Sigmoid colon (tissue), 7 donors: ENCODE results near the gene EP400. TPM values are rescaled to one million over a fixed set of nuclear protein-coding genes. Genes with fewer than 3 reads are reported as not detected.
"Not testable (repeated sequence)": the region's sequence is repeated elsewhere in the genome, so short reads cannot be mapped to it uniquely, and the experiment has no call there.

Source experiments
- DNase-seq: peaks from one replicate; pipeline ENCODE4 v3.0.0-alpha.2; 2019
- H3K27ac ChIP-seq, 4 donors: fragments of 200-600 bp; sonication (generic); one replicate each; pipeline ENCODE4 v1.5.1; 2016 to 2019; ENCODE audit warnings: mild to moderate bottlenecking in 1 of 4
- H3K27me3 ChIP-seq, 3 donors: fragments of 200-600 bp; sonication (generic); one replicate each; pipeline ENCODE4 v1.5.1; 2019; ENCODE audit warnings: mild to moderate bottlenecking in 1 of 3
- H3K36me3 ChIP-seq, 4 donors: fragments of 200-600 bp; sonication (generic); one replicate each; pipeline ENCODE4 v1.5.1; 2016 to 2019
- H3K4me1 ChIP-seq, 4 donors: fragments of 200-600 bp; sonication (generic); one replicate each; pipeline ENCODE4 v1.5.1; 2017 to 2019
- H3K4me3 ChIP-seq, 4 donors: fragments of 200-600 bp; sonication (generic); one replicate each; pipeline ENCODE4 v1.5.1; 2017 to 2019; ENCODE audit warnings: mild to moderate bottlenecking in 2 of 4, moderate library complexity in 1 of 4
- H3K9me3 ChIP-seq, 4 donors: fragments of 200-600 bp in 3 of 4; sonication (generic) in 3 of 4; one replicate each; pipeline versions ENCODE4 v1.5.1 to v1.6.1; 2013 to 2019
- EP300 ChIP-seq, 4 donors: sonication (generic); formaldehyde crosslinking; IDR thresholded peaks; one replicate each; pipeline ENCODE4 v1.6.1; 2017; ENCODE audit warnings: antibody characterized with exemption in 4 of 4
- POLR2A ChIP-seq, 2 donors: fragments of 450-650 bp; IDR thresholded peaks; one replicate each; pipeline ENCODE4 v1.6.1; 2016; ENCODE audit warnings: antibody characterized with exemption in 2 of 2, mild to moderate bottlenecking in 2 of 2, moderate library complexity in 2 of 2
- POLR2AphosphoS5 ChIP-seq, 4 donors: sonication (generic); formaldehyde crosslinking; IDR thresholded peaks; one replicate each; pipeline ENCODE4 v1.6.1; 2017; ENCODE audit warnings: antibody characterized with exemption in 4 of 4
- WGBS, 2 donors: extraction: QIAGEN DNeasy Blood & Tissue Kit; methylation state at CpG; one replicate each; pipeline ENCODE4 v1.1.7; 2013; 5-methylcytosine and 5-hydroxymethylcytosine counted together
- intact Hi-C: fragments of 100-400 bp; cut with DNase I; formaldehyde crosslinking; loops from one replicate; pipeline ENCODE4 v1.15.1; 2023
- polyA plus RNA-seq, 3 donors: library from polyadenylated mRNA; stranded (reverse); fragments of 200-250 nt; gene quantifications; one replicate each; pipeline ENCODE4 v1.2.3, GENCODE V29; 2013
- total RNA-seq, 4 donors: library from RNA; depleted of rRNA; stranded (reverse); fragments of >200 nt; gene quantifications; one replicate each; pipeline ENCODE4 v1.1.0, GENCODE V29; 2016
- TF ChIP-seq, protein P1 (sequence below), 4 experiments: fragments of 450-650 bp in 3 of 4; fragments of 200-600 bp in 1 of 4; IDR thresholded peaks; one replicate each; pipeline ENCODE4 v1.5.1; 2016 to 2019; ENCODE audit warnings: antibody characterized with exemption in 4 of 4, mild to moderate bottlenecking in 3 of 4, moderate library complexity in 2 of 4
- donor health status: healthy with polysubstance abuse.
- donor health status: Bipolar disorder and iron deficiency.
- donor health status: healthy.

The EP400 gene
- total and polyA plus RNA-seq, 7 donors: 3.2 to 35.7 (median 14.6) TPM

- Histone ChIP-seq H3K4me3 (no peak overlapping the region), H3K36me3 (peaks cover 7 to 76% (median 24%) of the 10 kb centered on the region in 4 donors), H3K9me3 (no peaks in the 10 kb centered on the region), H3K27me3 (no peaks in the 10 kb centered on the region), H3K4me1 (peaks cover 0 to 17% (median 8%) of the 10 kb centered on the region in 4 donors), H3K27ac (no peak overlapping the region)
- no peak for TF ChIP-seq POLR2AphosphoS5 (IDR thresholded peaks at IDR 0.05)
- TF ChIP-seq, protein P1, sequence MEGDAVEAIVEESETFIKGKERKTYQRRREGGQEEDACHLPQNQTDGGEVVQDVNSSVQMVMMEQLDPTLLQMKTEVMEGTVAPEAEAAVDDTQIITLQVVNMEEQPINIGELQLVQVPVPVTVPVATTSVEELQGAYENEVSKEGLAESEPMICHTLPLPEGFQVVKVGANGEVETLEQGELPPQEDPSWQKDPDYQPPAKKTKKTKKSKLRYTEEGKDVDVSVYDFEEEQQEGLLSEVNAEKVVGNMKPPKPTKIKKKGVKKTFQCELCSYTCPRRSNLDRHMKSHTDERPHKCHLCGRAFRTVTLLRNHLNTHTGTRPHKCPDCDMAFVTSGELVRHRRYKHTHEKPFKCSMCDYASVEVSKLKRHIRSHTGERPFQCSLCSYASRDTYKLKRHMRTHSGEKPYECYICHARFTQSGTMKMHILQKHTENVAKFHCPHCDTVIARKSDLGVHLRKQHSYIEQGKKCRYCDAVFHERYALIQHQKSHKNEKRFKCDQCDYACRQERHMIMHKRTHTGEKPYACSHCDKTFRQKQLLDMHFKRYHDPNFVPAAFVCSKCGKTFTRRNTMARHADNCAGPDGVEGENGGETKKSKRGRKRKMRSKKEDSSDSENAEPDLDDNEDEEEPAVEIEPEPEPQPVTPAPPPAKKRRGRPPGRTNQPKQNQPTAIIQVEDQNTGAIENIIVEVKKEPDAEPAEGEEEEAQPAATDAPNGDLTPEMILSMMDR (IDR thresholded peaks at IDR 0.05): no peak
- no peak for TF ChIP-seq POLR2A (IDR thresholded peaks at IDR 0.05)
- no peak for TF ChIP-seq EP300 (IDR thresholded peaks at IDR 0.05)
- WGBS, 2 donors: 93% methylated on average over 17 of the region's 17 CpGs
- no peak for DNase-seq
- intact Hi-C loops: no loop called here
Measured at GRCh38 chr12:132043770-132044467, 94.2 kb downstream of the EP400 start.

- Histone ChIP-seq H3K27me3 (no peaks in the 10 kb centered on the region), H3K27ac (no peak overlapping the region), H3K9me3 (no peaks in the 10 kb centered on the region), H3K36me3 (peaks cover 7 to 76% (median 22%) of the 10 kb centered on the region in 4 donors), H3K4me3 (no peak overlapping the region), H3K4me1 (peaks cover 0 to 17% (median 8%) of the 10 kb centered on the region in 4 donors)
- TF ChIP-seq, protein P1 (IDR thresholded peaks at IDR 0.05): no peak
- TF ChIP-seq POLR2AphosphoS5 (IDR thresholded peaks at IDR 0.05): no peak
- TF ChIP-seq POLR2A (IDR thresholded peaks at IDR 0.05): no peak
- TF ChIP-seq EP300 (IDR thresholded peaks at IDR 0.05): no peak
- DNase-seq: no peak
- intact Hi-C loops: no loop called here
- 96% methylated on average over 29 of the region's 29 CpGs for WGBS, 2 donors
Measured at GRCh38 chr12:132044661-132045412, 95.1 kb downstream of the EP400 start.

- no peak for TF ChIP-seq POLR2AphosphoS5 (IDR thresholded peaks at IDR 0.05)
- TF ChIP-seq, protein P1 (IDR thresholded peaks at IDR 0.05): no peak
- TF ChIP-seq EP300 (IDR thresholded peaks at IDR 0.05): no peak
- no peak for TF ChIP-seq POLR2A (IDR thresholded peaks at IDR 0.05)
- Histone ChIP-seq H3K4me1 (peaks cover 0 to 17% (median 8%) of the 10 kb centered on the region in 4 donors), H3K27me3 (no peaks in the 10 kb centered on the region), H3K27ac (peak overlapping the region in 3 of 4 donors; percentile 51 to 70 (median 67)), H3K36me3 (peaks cover 9 to 80% (median 24%) of the 10 kb centered on the region in 4 donors), H3K4me3 (no peak overlapping the region), H3K9me3 (no peaks in the 10 kb centered on the region)
- intact Hi-C loops: no loop called here
- 95 to 97% methylated on average over 16 of the region's 16 CpGs for WGBS, 2 donors
- no peak for DNase-seq
Measured at GRCh38 chr12:132045751-132046150, 96.0 kb downstream of the EP400 start.

- H3K27ac ChIP-seq: peak overlapping the region in 3 of 4 donors; percentile 51 to 70 (median 67)
- intact Hi-C loops: no loop called here
- H3K36me3 ChIP-seq: peaks cover 16 to 80% (median 26%) of the 10 kb centered on the region in 4 donors
- no peaks in the 10 kb centered on the region for H3K27me3 ChIP-seq
- H3K9me3 ChIP-seq: no peaks in the 10 kb centered on the region
- DNase-seq: peak; percentile 85
- 88% methylated on average over 11 of the region's 11 CpGs for WGBS, 2 donors
- TF ChIP-seq, protein P1 (IDR thresholded peaks at IDR 0.05): no peak
- TF ChIP-seq POLR2A (IDR thresholded peaks at IDR 0.05) (no peak), EP300 (IDR thresholded peaks at IDR 0.05) (peak in 1 of 4 donors; percentile 64), POLR2AphosphoS5 (IDR thresholded peaks at IDR 0.05) (peak; percentile 57 to 91 (median 90))
- H3K4me3 ChIP-seq: no peak overlapping the region
- peaks cover 0 to 17% (median 8%) of the 10 kb centered on the region in 4 donors for H3K4me1 ChIP-seq
Measured at GRCh38 chr12:132046561-132046960, 96.8 kb downstream of the EP400 start.

GRCh38 chr12:132047630-132048029 lies 97.9 kb downstream of the EP400 start:
- peaks cover 16 to 86% (median 29%) of the 10 kb centered on the region in 4 donors for H3K36me3 ChIP-seq
- intact Hi-C loops: not testable (repeated sequence)

More at GRCh38 chr12:132047630-132048029, 97.9 kb downstream of the EP400 start:
- peak overlapping the region in 2 of 4 donors; percentile 67 to 70 for H3K27ac ChIP-seq
- not testable (repeated sequence) for H3K27me3 ChIP-seq, DNase-seq, H3K4me3 ChIP-seq, H3K9me3 ChIP-seq
- WGBS, 2 donors: 79 to 94% methylated on average over 11 of the region's 11 CpGs
- H3K4me1 ChIP-seq: peaks cover 0 to 17% (median 8%) of the 10 kb centered on the region in 4 donors
